Panc1 (cell line): ENCODE measurements around the gene SYT13. TPM values are rescaled to one million over a fixed set of nuclear protein-coding genes. Genes with fewer than 3 reads are reported as not detected.
"Not testable (repeated sequence)": the region's sequence is repeated elsewhere in the genome, so short reads cannot be mapped to it uniquely, and the experiment has no call there.

ENCODE experiments used
- ATAC-seq: fragments of 200-7000 bp; cut with Tn5 transposase; 2 replicates; pipeline ENCODE4 v1.9.1; 2020; ENCODE audit warnings: mild to moderate bottlenecking, moderate library complexity
- BruUV-seq: library from RNA; stranded (reverse); fragments of 400-500 nt; replicated peaks from 2 replicates; lab custom pipeline; 2021; lab: Mats Ljungman, UMichigan
- CTCF ChIA-PET: fragments of 300-600 bp; sonication (Branson Sonifier 250); formaldehyde crosslinking; loops from one replicate; lab custom pipeline; 2022; ENCODE audit warnings: antibody characterized with exemption; lab: Charles Lee
- POLR2A ChIA-PET: fragments of 300-600 bp; sonication (Branson Sonifier 250); formaldehyde crosslinking; loops from one replicate; lab custom pipeline; 2022; ENCODE audit warnings: antibody characterized with exemption; lab: Charles Lee
- DNase-seq: peaks from one replicate; pipeline ENCODE4 v3.0.0-alpha.2; 2010; ENCODE audit warnings: low read depth, low spot score
- H3K27ac ChIP-seq: 2 replicates; pipeline ENCODE4 v1.5.1; 2011; ENCODE audit warnings: mild to moderate bottlenecking, low read length, inconsistent platforms
- H3K27me3 ChIP-seq: fragments of 200-500 bp; sonication (Bioruptor generic); 2 replicates; pipeline ENCODE4 v1.6.0; 2014; ENCODE audit warnings: low read length, inconsistent platforms; ENCODE audit not compliant: control insufficient read depth, insufficient read depth
- H3K36me3 ChIP-seq: fragments of 200-500 bp; sonication (Bioruptor generic); 2 replicates; pipeline ENCODE4 v1.5.1; 2014; ENCODE audit warnings: inconsistent platforms, mild to moderate bottlenecking, low read length, moderate library complexity; ENCODE audit not compliant: control insufficient read depth, insufficient read depth
- H3K4me1 ChIP-seq: 2 replicates; pipeline ENCODE4 v1.5.1; 2011; ENCODE audit warnings: inconsistent platforms, mild to moderate bottlenecking, low read length, moderate library complexity; ENCODE audit not compliant: control insufficient read depth, insufficient read depth
- H3K4me3 ChIP-seq, 2 experiments: 2 replicates each; pipeline ENCODE4 v1.5.1; 2011 to 2012; ENCODE audit warnings: low read depth in 2 of 2, low read length in 2 of 2, mild to moderate bottlenecking in 2 of 2, inconsistent platforms in 1 of 2, moderate library complexity in 1 of 2
- H3K9me3 ChIP-seq: fragments of 200-500 bp; sonication (Bioruptor generic); 2 replicates; pipeline ENCODE4 v1.5.1; 2014; ENCODE audit warnings: low read depth, mild to moderate bottlenecking, inconsistent platforms, low read length, moderate library complexity; ENCODE audit not compliant: control insufficient read depth, insufficient read depth
- CTCF ChIP-seq: fragments of 450-650 bp; IDR thresholded peaks from 2 replicates; pipeline ENCODE4 v1.5.1; 2017; ENCODE audit warnings: mild to moderate bottlenecking
- POLR2AphosphoS5 ChIP-seq: IDR thresholded peaks from 2 replicates; pipeline ENCODE4 v1.6.1; 2012; ENCODE audit warnings: mild to moderate bottlenecking, low read depth, low read length, moderate library complexity
- REST ChIP-seq, 2 experiments: IDR thresholded peaks; 2 replicates each; pipeline ENCODE4 v1.6.1; 2011 to 2012; ENCODE audit warnings: low read depth in 2 of 2, control low read depth in 1 of 2, low read length in 1 of 2, mild to moderate bottlenecking in 1 of 2, moderate library complexity in 1 of 2; ENCODE audit not compliant: insufficient read depth in 1 of 2
- SIN3A ChIP-seq: IDR thresholded peaks from 2 replicates; pipeline ENCODE4 v1.6.1; 2012; ENCODE audit warnings: low read depth, mild to moderate bottlenecking, low read length, moderate library complexity, borderline replicate concordance; ENCODE audit not compliant: insufficient read depth
- TCF7L2 ChIP-seq: IDR thresholded peaks from 2 replicates; pipeline ENCODE4 v1.6.1; 2011; ENCODE audit warnings: mild to moderate bottlenecking, low read depth, low read length, inconsistent platforms
- in situ Hi-C: cut with HindIII; loops from 2 replicates; pipeline ENCODE4 v1.10.0; 2016; ENCODE audit warnings: low sequenced_read_pairs, low pct_unique_long_range_greater_than_20kb
- intact Hi-C: fragments of 100-400 bp; cut with micrococcal nuclease; formaldehyde crosslinking; loops from one replicate; pipeline ENCODE4 v1.10.0; 2022; ENCODE audit not compliant: unreplicated experiment
- total RNA-seq: library from RNA; stranded (reverse); gene quantifications from one replicate; pipeline ENCODE4 v1.2.1, GENCODE V29; 2021; ENCODE audit not compliant: unreplicated experiment

The SYT13 gene
- total RNA-seq, 1 experiment from 2014 or later: 0.13 TPM

- intact Hi-C loops (loop anchor here (2.0 kb wide), 1 partner anchor 41 kb away; no protein-coding TSS in a partner anchor), in situ Hi-C loops (no loop called here)
- peaks cover 2% of the 10 kb centered on the region; the same call in 1 of the 2 replicates for H3K27me3 ChIP-seq
- ATAC-seq (peak; percentile 94), DNase-seq (no peak)
- no peak overlapping the region for H3K4me3 ChIP-seq
- TF ChIP-seq CTCF (peak; percentile 88), SIN3A (no peak)
- ChIA-PET POLR2A (no interaction called here), CTCF (interaction anchor here (0.6 to 0.9 kb wide), 3 partner anchors 40 to 245 kb away, joined by 3 to 5 read pairs (median 3); no protein-coding TSS in a partner anchor)
- H3K36me3 ChIP-seq: no peaks in the 10 kb centered on the region
- no peaks in the 10 kb centered on the region for H3K4me1 ChIP-seq
- H3K27ac ChIP-seq: no peak overlapping the region
- no peaks in the 10 kb centered on the region for H3K9me3 ChIP-seq
- no TSS peak for BruUV-seq
Measured at GRCh38 chr11:45252134-45252856, 33.8 kb downstream of the SYT13 start.

- ATAC-seq: no peak
- intact Hi-C loops (no loop called here), in situ Hi-C loops (no loop called here)
- DNase-seq: no peak
- ChIA-PET POLR2A (no interaction called here), CTCF (no interaction called here)
- no peak overlapping the region for H3K4me3 ChIP-seq
- H3K9me3 ChIP-seq: no peaks in the 10 kb centered on the region
- H3K27ac ChIP-seq: no peak overlapping the region
- H3K36me3 ChIP-seq: no peaks in the 10 kb centered on the region
- no peaks in the 10 kb centered on the region for H3K4me1 ChIP-seq
- TF ChIP-seq POLR2AphosphoS5: no peak
- TF ChIP-seq TCF7L2: no peak
- no peak for TF ChIP-seq CTCF
- TF ChIP-seq REST (IDR thresholded peaks at IDR 0.05; ENCODE audit: insufficient read depth in 1 of 2, low read depth in 2 of 2, low read length in 1 of 2): no peak
- TF ChIP-seq SIN3A: no peak
- BruUV-seq: no TSS peak
- H3K27me3 ChIP-seq: peaks cover 6% of the 10 kb centered on the region; the same call in 1 of the 2 replicates
Measured at GRCh38 chr11:45250035-45250718, 36.0 kb downstream of the SYT13 start.

GRCh38 chr11:45249372-45249771 is 36.8 kb downstream of the SYT13 start:
- CTCF ChIA-PET, DNase-seq, ATAC-seq, H3K4me1 ChIP-seq, intact Hi-C loops, H3K27ac ChIP-seq, H3K27me3 ChIP-seq, BruUV-seq, H3K36me3 ChIP-seq, H3K9me3 ChIP-seq, in situ Hi-C loops, POLR2A ChIA-PET, H3K4me3 ChIP-seq: not testable (repeated sequence)
